ENCODE data around the gene TLCD4.
A peak's percentile ranks its signal among the peaks of the same experiment; 100 is the strongest.
"Not testable (repeated sequence)": the region's sequence is repeated elsewhere in the genome, so short reads cannot be mapped to it uniquely, and the experiment has no call there.

The TLCD4 gene

DNA sequence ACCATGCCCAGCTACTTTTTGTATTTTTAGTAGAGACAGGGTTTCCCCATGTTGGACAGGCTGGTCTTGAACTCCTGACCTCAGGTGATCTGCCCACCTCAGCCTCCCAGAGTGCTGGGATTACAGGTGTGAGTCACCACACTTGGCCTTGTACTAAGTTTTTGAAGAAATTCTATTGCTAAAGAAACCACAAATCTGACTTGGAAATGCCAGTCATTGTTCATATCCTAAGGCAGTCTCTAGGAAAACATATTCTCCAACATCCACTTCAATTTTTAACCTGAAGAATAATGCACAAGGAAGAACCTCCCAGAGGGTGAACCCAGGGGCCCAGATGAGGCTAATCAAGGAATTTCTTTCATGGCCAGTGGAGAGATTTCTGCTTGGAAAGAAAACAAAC is 24.3 kb upstream of the TLCD4 start:
- intact Hi-C loops (cut with DNase I); DNase-seq: not testable (repeated sequence)

DNA sequence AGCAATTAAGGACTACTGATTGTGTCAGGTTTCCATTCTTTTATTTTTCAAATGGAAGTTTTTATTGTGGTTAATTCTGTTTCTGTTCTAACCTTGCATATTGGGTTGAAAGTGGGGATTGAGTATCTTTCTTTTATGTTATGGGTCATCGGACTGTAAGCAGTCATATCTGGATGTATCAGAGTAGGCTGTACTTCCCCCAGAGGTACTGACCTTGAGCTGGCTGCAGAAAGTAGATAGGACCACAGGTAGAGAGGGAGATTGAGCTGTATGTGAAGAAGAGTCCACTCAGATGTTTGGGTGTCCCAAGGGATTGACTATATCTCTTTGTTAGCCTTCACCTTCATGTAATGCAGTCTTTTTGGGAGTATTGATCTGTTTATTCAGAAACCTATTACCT is 23.9 kb upstream of the TLCD4 start:
- intact Hi-C loops (cut with DNase I): no loop called here
- no peak for DNase-seq

DNA sequence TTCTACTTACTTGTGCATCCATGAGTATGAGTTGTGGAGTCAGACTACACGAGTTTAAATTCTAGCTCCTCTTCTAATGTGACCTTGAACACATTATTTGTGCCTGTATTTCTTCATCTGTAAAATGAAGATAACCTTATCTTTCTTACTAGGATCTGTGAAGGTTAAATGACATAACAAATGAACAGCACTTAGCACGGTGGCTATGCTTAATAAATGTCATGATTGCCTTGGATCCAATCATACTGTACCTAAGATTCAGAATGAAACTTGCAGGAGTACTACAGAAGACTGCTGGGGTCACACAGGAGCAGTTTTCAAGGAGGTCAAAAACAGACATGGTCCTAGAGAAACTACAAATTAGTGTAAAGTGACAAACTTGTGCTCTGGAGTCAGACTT is 22.2 kb upstream of the TLCD4 start:
- DNase-seq: no peak
- intact Hi-C loops (cut with DNase I): no loop called here

DNA sequence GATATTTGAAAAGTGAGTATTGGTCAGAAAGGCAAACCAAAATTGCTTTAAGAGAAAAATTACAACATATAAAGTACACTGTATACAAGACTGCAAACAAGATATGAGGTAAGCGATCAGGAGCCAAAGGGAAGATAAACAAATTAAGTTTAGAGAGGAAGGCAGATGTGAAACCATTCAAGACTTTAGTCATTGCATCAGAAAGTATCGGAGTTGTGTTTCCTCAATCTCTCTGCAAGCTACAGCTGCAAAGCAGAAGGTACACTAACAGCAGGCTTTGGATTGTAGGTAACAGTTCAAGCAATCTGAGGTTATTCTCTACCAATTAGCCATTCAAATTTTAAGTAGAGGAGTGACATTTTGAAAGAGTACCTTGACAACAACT is 21.3 kb upstream of the TLCD4 start:
- intact Hi-C loops (cut with DNase I): no loop called here
- no peak for DNase-seq

DNA sequence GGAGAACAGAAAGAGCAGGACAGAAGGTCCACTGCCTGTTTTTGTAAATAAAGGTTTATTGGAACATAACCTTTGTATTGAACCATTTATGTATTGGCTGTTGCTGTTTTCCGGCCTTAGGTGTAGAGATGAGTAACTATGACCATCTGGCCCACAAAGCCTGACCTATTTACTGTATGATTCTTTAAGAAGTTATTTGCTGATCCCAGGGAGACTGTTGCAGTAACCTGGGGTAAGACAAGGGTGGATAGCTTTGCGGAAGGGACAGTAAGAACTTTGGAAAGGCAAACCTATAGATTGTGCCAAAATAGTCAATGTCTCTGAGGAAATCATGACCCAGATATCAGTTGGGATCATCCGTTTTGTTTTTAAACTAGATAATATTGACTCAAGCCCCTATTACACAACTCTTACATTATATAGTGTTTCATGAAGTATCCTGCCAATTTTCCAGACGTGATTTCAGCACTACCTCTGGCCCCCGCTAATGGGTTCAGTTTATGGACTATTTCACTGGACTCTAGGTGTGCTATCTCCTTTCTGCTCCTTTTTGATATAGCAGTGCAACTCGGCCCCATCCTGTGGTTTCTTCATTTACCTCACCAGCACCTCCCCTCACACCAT is 20.8 kb upstream of the TLCD4 start:
- intact Hi-C loops (cut with DNase I): no loop called here
- DNase-seq: no peak

DNA sequence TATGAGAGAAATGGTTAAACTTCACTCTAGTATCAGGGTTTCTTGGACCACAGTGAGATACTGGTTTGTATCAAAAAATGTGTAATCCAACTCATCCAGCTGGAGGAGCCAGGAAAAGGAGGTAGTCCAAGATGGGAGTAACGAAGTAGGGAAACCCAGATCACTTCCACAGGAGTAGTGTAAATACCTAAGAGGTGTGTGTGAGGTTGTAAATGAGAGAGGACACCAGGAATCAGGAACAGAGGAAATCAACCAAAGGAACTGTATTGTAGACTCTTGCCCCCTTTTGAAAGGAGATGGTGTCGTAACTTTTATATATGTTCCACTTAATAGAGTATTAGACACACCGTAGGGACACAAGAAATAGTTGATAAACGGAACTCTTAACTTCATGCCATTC is 19.7 kb upstream of the TLCD4 start:
- no peak for DNase-seq
- intact Hi-C loops (cut with DNase I): no loop called here

DNA sequence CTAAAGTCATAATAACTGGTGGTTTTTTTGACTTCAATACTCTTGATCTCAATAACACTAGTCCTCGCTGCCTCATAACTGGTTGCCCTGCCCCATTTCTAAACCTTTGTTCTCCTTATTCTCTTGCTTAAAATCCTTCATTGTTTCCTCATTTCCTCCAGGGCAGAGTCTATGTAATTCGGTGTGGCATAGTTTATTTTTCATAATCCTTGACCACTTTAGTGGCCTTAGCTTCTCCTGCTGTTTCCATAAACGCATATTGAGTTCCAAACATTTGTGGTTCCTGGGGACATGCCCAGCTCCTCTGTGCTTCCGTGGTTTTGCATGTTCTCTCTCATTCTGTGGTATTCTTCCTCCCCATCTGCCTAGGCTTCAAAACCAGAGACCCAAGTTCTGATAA is 19.0 kb upstream of the TLCD4 start:
- no peak for DNase-seq
- intact Hi-C loops (cut with DNase I): no loop called here

DNA sequence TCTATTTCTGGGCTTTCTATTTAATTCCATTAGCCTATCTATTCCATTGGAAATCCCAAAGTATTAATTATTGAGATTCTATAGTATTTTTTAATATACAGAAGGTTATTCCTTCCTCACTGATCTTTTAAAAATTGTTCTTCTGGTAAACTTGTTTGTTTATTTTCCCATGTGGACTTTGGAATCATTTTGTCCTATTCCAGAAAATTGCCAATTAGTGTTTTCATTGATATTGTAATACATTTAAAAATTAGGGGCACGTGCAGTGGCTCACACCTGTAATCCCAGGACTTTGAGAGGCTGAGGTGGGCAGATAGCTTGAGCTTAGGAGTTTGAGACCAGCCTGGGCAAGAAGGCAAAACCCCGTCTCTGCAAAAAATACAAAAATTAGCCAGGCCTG is 8.4 kb upstream of the TLCD4 start:
- intact Hi-C loops (cut with DNase I): no loop called here

DNA sequence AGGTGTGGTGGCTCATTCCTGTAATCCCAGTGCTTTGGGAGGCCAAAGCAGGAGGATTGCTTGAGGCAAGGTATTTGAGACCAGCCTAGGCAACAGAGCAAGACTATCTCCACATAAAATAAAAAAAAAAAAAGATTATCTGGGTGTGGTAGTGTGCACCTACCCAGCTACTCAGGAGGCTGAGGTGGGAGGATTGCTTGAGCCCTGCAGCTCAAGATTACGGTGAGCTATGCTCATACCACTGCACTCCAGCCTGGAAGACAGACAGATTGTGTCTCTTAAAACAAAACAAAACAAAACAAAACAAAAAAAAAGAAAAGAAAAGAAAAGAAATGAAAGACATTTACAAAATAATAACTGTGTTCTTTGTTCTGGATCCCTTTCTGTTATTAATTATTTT is 6.1 kb upstream of the TLCD4 start:
- intact Hi-C loops (cut with DNase I): no loop called here
- no peak for DNase-seq

More for the DNA sequence above, 8.4 kb upstream of the TLCD4 start:
- no peak for DNase-seq

DNA sequence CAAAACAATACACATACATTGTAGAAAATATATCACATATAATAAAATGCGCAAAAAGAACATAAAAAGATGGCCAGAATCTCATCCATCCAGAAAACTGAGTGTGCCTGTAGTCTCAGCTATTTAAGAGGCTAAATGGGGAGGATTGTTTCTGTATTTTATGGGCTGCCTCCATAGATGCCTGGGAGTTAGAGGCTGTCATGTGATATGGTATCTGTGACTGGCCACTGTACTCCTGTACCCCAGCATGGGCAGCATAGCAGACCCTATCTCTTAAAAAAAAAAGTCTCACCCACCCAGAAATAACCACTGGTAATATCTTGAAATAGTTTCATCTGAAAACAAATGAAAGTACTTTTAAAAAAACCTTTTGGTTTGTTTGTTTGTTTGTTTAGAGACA is 3.5 kb upstream of the TLCD4 start:
- no peak for DNase-seq
- intact Hi-C loops (cut with DNase I): no loop called here

DNA sequence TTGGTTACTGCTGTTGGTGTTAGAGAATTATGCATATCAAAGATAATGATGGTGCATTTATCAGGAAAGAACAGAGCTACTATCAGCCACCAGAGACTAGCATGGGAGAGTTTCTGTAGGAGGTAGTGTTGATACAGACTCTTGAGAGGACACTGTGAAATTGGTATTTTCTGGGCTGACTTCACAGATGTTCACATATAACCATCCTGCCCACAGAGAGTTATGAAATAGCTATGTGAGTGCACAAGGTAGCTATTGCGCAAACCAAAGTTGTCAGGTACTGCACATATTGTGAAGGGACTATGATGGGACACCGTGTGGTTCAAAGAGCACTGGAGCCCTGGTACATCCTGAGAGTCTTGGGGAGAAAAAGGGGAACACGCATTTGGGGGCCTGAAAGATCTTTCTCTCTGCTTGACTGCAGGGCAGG is 1.4 kb upstream of the TLCD4 start:
- no peak for DNase-seq
- intact Hi-C loops (cut with DNase I): loop anchor here (5.0 kb wide), 1 partner anchor 117 kb away; the partner anchor contains the start of gene RWDD3

DNA sequence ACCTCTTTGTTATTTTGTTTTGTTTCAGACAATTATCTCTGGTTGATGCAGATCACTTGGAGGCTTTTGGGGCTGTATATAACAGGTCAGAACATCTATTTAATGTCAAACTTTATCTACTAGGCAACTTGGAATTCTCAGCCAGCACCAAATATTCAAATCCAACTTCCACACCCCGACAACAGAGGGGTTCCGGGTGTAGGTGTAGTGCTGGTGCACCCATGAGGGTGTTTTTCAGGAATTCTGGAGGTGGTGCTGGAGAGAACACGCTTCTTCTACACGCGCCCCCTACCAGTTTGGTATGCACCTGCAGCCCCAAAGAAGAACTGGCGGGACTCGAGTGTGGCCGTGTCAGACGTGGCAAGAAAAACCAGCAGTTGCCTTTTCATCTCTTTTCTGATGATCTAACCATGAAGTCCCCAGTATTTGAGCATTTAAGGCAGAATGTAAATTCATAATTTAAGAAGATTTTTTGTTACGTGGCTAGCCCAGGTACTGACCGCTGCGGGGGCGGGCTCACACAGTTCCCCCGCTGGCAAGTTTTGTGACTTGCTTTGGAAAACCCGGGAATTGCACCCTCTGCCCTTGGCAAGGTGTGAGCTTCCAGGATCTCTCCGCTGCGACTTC is 462 bp upstream of the TLCD4 start:
- intact Hi-C loops (cut with DNase I): loop anchor here (5.0 kb wide), 1 partner anchor 116 kb away; the partner anchor contains the start of gene RWDD3
- peak; percentile 50 to 90 (median 74) for DNase-seq

DNA sequence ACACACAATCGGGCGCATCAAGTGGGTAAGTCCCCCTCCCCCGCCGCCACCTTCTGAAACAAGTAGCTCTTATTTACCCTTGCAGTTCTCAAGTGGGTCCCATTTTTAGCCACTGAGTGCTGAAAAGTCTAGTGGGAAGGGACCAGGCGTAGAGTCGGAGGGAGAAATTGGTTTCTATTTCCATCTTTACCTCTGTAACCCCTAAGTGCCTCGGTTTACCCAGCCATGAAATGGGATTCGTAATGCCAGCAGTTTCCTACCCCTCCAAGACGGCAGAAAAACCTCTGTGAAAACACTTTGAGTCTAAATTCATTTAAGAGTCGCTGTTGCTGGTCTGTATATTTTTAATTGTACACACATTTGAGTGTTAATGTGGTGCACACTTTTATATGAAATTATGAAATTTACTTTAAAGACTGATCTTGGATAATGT is 928 bp downstream of the TLCD4 start:
- DNase-seq: peak in 1 of 42 donors; percentile 13
- intact Hi-C loops (cut with DNase I): loop anchor here (5.0 kb wide), 1 partner anchor 114 kb away; the partner anchor contains the start of gene RWDD3

DNA sequence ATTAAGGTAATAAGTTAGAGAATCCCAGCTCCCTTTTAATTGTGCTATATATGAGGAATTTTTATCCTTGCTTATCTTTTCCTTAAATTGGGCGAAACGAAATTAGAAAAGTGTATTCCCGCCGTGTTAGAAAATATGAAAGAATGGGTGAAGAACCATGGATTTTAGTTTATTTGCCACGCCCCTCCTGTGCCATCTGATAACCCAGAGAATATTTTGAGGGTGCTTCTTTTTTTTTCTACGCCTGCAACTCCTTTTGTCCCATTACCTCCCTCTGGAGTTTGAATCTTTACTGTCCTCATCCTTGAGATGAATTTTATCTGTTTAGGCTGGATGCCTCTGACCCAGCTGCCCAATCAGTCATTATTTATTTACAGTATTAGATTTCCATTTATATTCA is 1.6 kb downstream of the TLCD4 start:
- intact Hi-C loops (cut with DNase I): loop anchor here (5.0 kb wide), 1 partner anchor 114 kb away; the partner anchor contains the start of gene RWDD3
- DNase-seq: no peak

DNA sequence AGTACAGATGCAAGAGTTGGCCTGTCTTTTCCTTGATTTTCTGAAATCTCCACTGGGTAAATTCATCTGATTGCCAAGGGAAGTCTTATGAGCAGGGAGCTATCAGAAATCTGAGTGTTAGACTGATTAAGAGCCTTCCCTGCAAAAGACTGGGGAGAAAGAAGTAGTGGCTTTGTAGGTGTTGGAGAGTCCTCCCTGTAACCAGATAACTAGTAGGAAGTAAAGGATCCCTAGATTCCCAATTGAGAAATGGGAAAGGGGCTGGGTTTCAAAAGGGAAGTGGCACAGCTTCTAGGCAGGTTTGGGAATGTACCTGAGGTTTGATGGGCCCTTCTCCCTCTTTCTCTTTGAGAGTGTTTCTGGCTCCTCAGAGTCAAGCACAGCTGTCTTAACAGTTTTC is 2.1 kb downstream of the TLCD4 start:
- intact Hi-C loops (cut with DNase I): loop anchor here (5.0 kb wide), 1 partner anchor 113 kb away; the partner anchor contains the start of gene RWDD3
- DNase-seq: no peak

DNA sequence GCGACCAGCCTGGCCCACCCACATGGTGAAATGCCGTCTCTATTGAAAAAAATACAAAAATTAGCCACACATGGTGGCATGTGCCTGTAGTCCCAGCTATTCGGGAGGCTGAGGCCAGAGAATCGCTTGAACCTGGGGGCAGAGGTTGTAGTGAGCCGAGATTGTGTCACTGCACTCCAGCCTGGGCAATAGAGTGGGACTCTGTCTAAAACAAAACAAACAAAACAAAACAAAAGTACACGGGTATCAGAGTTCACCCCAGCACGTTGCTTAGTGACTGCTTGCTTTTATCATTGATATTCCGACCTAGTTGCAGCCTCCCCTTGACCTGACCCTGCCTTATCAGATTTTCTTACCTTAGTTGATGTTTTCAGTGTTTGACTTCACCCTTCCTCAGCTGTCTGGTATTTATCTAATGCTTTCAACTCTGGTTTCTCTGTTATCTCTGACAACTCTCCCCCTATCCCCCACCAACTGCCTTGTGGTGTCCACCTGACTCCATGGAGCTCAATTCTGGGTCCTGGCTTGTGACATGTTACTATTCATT is 5.1 kb downstream of the TLCD4 start:
- DNase-seq: no peak
- intact Hi-C loops (cut with DNase I): no loop called here

DNA sequence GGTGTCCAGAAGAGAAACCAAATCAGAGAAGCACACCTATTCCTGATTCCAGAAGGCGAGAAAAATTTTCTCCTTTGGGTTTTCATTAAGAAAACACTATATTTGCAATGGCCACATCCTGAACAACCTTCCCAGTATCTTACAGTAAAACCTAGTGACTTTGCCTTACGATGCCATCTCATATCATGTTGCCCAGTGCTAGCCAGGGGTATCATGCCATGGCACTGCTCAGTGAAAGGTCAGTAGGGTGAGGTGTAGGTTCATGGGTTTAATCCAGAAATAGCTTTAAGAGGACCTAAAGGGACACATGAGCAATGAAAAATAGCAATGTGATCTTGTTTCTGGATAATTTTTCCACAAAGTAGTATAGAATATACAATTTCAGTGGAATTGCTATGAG is 7.2 kb downstream of the TLCD4 start:
- intact Hi-C loops (cut with DNase I): no loop called here

DNA sequence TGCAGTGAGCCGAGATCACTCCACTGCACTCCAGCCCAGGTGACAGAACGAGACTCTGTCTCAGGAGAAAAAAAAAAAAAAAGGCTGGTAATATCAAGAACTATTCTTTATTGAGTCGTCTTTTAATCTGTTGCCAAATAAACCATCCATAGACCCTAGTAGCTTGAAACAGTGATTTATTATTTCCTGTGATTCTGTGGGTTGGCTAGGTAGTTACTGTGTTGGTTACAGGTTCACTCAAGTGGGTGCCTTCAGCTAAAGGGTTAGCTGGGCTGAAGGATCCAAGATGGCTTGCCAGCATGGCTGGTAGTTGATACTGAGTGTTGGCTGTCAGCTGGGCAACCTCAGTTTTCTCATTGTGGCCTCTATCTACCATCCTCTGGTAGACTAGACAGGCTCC is 9.2 kb downstream of the TLCD4 start:
- no peak for DNase-seq
- intact Hi-C loops (cut with DNase I): no loop called here

More for the DNA sequence above, 7.2 kb downstream of the TLCD4 start:
- DNase-seq: no peak

DNA sequence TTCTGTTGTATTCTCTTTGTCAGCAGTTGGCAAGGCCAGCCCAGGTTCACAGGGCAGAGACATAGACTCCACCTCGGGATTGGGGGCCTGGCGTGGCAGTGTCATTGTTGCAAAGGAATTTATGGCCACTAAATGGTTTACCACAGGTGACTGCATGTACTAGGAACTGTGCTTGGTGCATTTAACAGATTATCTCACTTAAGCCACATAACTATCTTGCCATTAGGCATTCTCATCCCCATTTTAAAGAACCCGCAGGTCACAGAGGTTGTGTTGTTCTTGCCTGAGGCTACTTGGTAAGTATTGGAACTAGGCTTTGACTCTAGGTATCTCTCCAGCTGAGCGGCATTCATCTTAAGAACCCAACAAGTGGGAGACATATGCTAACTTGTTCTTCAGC is 9.7 kb downstream of the TLCD4 start:
- intact Hi-C loops (cut with DNase I): no loop called here
- no peak for DNase-seq

DNA sequence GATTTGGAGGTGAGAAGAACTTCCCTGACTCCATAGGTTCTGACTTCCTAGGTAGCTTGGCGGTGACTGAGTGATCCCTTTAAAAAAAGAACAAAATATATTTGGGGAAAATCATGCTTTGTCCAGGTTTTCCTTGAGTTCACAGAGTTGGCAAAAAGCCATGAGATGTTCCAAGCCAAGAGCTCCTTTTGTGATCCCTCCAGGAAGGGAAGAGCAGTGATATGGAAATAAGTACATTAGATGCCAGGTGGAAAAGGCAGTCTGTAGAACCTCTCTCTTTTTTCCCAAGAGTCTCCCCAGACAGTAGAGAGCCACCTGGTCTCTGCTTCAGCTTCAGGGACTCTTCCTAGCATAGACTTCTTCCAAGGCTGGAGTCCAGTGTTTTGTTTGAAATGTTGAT is 10.2 kb downstream of the TLCD4 start:
- intact Hi-C loops (cut with DNase I): no loop called here
- no peak for DNase-seq

DNA sequence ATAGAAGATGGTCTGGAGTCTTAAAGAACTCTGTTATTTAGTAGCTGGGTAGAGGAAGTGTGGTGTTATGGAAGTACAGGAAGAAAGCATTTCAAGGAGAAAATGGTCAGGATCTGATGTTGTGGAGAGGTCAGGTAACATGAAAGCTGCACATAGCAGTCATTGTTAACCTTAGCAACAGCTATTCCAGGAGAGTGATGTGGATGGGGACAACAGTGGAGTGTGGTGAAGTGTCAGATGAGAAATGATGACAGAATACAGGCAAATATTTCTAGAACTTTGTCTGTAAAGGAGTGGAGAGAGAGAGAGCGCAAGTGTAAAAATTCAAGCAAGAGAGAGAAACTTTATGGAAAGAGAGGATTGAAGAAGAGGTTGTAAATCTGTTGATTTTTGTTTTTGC is 15.6 kb downstream of the TLCD4 start:
- no peak for DNase-seq
- intact Hi-C loops (cut with DNase I): no loop called here
